Stimulated activated CD8-positive, alpha-beta memory T cell treated with anti-CD3 and anti-CD28 coated beads, Interleukin-7, amount 100 ng/mL, for 48 hours (primary cell): ENCODE data around the gene AMBRA1.

Experiments
- DNase-seq, 2 donors: peaks; one replicate each; pipeline ENCODE4 v3.0.0-alpha.2; 2020; ENCODE audit warnings: low read depth in 1 of 2; ENCODE audit errors: extremely low read depth in 1 of 2

The AMBRA1 gene

DNA sequence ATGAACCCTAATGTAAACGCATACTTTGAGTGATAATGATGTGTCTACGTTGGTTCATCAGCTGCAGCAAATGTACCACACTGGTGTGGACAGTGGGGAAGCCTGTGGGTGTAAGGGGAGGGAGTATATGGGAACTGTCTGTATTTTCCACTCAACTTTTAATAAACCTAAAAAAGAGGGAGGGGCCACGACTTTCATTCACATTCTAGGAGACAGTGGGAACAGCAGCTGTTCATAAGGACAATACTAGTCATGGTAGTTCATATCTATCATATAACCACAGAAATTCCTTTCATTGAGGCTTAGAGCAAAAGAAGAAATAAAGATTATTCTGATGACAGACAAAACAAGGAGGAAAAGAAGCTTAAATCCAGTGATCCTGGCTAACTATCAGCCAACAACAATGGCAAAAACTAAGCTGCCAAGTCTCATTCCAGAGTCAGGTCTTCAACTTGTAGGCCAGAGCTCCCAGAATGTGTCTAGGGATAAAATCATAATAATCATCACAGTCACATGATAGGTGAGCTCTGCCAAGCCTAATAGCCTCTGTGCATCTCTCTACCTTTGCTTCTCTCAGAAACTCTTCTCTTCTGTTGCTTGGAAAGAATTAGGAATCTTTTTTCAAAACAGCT, 142.9 kb downstream of the AMBRA1 start:
- no peak for DNase-seq

DNA sequence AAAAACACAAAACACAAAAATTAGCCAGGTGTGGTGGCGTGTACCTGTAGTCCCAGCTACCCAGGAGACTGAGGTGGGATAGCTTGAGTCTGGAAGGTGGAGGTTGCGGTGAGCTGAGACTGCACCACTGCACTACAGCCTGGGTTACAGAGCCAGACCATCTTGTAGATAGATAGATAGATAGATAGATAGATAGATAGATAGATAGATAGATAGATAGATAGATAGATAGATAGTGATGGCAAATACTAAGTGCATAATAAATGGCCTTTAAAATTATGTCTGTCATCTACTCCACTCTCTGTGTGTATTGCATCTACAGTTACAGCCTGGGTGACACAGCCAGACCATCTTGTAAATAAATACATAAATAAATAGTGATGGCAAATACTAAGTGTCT, 146.3 kb downstream of the AMBRA1 start:
- DNase-seq = no peak

DNA sequence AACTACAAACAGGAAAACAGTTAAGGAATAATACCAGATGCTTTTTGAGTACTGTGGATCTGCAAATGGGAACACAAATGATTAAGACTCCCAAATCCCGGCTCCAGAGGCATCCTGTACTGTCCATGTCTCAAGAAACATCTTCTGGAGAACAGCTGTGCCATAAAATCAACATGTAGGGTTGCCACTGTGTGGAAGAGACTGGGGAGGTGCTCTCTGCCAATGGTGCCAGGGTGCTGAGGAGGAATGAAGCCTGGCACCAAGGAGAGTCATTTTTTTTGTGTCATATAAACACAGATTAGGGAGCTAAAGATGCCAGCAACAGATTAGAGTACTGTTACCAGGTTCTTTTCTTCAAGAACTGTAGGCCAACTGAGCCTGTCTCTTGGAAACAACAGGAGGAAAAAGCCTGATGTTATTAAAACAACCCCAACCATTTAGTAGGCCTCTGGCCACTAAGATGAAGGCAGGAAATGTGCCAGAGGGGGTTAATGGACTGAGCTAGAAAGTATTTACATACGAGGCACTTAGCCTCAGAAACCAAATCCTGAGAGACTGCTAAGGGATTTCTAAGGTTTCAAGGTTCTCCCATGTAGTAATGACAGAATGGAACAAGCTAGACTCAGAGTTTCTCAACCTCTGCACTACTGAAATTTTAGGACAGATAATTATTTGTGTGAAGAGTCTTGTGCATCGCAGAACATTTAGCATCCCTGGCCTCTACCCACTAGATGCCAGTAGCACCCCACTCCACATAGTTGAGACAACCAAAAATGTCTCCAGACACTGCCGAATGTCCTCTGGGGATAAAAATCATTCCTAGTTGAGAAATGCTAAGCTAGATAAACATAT, 147.7 kb downstream of the AMBRA1 start:
- DNase-seq = no peak

DNA sequence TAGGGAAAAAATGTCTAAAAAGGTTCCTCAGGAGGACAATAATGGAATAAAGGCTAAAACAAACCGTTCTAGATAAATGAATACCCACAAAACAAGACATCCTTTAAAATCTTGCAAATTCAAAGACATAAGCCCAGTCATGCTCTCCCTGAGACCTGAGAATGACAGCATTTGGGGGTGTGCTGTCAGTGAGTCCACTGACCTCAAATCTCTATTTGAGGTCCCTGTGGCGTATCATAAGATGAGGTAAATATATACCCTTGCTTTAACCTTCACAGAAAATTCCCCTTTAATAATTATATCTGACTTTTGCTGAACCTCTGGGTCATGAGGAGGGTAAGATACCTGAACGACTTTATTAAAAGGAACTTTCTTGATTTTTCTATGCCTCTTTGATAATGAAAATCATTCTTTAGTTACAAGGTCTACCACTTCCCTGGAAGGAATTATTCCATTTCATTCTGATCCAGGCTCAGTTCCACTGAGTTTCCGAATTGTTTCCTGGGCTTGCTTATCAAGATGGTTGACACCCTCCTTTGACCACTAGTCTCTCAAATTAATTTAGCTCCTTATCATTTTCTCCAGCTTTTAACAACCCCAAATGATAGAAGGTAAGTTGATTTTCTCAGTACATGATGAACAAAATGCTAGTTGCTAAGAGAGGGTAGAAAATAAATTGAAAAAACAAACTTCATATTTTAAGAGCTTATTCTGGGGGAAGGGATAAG, 148.5 kb downstream of the AMBRA1 start:
- DNase-seq = no peak

DNA sequence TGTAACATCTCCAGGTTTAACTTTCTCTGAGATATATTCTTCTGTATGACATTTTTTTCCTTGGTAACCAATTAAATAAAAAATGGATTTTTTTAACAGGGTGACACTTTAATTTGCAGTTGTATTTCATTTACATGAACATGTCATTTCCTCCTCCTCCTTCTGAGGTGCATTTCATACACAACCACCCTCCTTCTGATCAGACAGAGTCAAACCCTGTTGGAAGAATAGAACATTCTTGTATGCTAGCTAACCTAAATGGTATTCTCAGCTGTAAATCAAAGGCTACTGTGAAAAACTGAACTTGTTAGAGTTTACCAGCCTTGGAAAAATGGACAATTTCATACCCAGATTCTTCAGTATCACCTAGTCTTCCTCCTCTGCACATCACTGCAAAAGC, 149.5 kb downstream of the AMBRA1 start:
- DNase-seq = no peak

DNA sequence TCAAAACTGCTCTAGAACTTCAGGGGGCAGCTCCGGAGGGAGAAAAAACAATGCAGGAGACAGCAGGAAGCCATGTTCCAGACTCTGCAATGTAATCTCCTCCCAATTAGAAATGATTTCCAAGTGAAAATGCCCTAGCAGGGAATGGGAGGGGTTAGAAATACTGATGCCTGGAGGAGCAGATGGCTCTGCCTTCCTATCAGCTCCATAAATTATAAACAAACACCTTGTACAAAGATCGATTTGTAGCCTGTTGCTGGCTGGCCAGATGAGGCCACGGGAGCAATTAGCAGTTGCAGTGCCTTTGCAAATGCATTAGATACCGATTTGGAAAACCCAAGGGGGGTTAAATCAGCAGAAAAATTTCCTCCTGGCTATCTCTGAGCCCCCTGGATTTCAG, 155.6 kb downstream of the AMBRA1 start:
- DNase-seq = no peak

DNA sequence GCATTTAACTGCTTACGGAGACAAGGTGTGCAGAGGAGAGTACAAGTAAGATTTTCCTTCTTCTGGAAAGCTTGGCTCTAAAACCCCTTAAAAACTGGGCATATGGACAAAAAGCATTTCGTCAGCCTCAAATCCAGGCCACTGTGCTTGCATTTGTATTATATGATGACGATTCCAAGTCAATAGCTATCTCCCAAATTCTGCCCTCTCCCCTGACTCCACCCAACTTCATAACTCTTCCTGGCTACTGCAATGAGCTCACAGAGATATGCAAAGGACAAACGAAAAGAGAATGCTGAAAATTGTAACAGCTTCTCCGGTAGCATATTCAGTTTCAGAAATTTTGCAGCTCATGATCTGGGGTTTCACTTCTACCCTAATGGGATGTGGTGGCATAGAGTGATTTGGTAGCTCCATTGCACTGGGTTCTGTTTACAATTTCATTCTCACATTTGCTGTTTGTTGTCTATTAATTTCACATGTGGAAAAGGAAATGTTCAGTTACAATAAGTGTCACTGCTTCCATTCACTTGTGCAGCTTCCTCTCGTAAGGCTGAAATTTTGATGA, 156.6 kb downstream of the AMBRA1 start:
- DNase-seq = no peak

DNA sequence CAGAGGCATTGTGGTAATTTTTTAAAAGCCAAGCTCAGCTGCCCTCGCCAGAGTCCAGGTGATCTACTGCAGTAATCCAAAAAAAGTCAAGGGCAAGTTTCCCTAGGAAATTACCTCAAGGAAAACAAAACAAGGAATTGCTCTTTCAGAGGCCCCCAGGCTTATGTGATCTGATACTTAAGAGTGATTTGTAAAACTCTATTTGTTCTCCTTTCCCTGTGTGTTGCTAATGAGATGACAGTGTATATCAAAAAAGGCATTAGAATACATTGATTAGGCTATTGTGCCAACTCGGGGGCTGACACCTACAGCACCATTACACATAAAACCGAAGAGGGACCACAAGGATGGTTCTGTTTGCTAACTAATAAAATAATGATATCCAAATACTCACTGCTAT, 157.7 kb downstream of the AMBRA1 start:
- DNase-seq = no peak

DNA sequence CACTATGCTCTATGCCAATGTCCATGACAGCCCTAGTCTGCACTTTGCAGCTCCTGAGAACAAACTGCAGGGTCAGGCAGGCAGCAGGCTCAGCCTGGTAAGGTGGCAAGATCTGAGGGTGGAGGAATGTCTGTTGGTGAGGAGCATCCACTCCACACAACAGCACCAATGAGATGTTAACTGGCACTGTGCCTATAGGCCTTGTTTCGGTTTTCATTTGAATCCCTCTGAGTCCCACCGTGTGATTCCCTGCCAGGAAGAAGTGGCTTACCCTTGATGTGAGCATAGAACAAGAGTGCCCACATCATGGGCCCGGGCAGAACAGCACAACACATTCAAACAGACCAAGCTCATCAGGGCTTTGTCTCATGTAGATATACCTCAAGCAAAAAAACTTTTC, 158.1 kb downstream of the AMBRA1 start:
- DNase-seq = no peak

DNA sequence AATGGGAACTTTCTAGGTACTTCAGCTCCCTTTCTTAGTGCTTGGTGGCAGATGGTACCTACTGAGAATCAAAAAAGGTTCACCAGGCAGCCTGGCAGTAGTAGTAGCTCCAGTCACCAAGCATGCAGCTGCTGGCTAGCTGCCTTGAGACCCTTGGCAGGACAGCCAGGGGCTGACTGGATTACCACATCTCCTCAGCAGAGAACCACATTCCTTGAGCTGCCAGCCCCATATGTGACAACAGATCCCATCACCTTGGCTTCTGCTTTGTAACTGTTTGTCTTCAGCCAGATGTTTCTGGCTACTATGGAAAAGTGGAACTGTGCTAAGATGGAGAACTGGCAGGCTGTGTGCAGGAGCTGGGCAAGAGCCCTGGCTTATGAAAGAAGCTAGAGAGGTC, 162.6 kb downstream of the AMBRA1 start:
- DNase-seq = no peak

DNA sequence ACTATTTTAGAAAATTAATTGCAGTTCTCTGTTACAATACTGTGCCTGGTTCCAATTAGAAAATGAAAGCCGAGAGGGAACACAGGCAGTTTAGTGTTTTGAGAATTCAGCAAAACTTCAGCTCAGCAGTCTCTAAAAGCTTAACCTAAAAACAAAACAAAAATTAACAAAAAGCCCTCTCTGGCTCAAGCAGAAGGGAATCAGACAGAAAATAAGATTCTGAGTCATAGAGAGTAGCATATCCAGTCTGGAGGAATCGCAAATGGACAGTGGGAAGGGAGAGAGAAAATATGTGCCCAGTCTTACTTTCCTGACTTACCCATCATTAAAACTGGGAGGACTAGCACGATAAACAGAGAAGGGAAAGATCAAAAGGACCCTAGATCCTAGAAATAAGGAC, 164.1 kb downstream of the AMBRA1 start:
- DNase-seq = no peak

DNA sequence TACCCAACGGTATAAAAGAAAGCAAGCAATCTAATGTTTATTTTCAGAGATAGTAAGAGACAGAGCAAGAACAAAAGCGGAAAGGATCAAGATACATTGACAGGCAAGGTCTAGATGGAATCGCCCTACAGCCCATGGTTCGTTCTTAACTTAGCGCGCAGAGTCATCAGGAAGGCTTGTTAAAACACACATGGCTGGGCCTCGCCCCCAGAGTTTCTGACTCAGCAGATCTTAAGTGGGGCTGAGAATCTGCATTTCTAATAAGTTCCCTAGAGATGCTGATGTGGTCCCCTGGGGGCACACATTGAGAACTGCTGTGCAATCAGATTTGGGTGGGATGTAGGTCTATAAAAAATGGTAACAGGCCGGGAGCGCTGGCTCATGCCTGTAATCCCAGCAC, 166.5 kb downstream of the AMBRA1 start:
- no peak for DNase-seq

DNA sequence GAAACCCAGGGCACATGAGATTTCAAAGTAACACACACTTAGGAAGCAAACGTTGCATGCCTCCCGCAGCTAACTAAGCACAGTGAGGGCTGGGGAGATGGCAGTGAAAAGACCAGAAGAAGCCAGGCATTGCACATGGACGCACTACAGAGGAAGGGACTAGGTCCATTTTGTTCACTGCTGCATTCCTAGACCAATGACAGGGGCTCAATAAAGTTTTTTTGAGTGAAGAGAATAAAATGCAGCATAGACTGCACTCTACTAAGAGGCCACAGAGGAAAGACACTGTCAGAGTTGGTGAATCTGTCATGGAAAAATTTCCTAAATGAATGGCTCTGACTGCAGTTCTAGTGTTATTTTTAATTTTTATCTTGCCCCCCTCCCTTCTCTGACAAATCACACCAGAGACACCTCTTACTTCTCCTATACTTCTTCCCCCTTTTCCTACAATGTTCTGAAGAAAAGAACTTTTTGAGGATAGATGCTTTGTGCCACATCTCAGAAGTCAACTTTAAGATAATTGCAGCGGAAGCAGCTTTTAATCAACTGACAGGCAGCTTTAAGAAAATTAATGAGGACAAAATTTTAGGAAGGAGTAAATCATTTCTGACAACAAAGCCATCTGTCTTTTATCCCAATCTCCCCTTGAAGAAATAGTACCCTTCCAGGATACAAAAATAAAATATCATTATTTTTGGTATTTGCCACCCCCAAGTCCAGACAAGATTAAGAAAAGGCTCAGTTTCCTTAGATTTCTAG, 167.4 kb downstream of the AMBRA1 start:
- DNase-seq = no peak

DNA sequence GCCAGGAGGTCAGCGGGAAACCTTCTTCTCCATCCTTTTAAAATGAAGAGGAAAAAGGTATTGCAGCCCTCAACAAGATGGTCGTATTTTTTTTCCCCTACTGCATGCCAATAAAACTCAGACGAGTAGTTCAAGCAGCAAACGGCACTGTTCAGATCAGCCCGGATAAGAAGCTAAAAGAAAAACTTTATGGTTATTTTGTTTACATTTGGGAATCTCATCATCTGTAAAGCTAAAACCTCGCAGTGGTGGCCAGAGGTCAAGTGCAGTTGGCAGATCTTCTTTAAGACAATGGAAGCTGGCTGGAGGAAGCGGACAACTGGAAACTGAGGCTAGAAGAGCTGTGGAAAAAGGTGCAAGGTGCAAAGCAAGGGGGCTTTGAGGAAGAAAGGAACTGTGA, 171.2 kb downstream of the AMBRA1 start:
- DNase-seq = no peak

DNA sequence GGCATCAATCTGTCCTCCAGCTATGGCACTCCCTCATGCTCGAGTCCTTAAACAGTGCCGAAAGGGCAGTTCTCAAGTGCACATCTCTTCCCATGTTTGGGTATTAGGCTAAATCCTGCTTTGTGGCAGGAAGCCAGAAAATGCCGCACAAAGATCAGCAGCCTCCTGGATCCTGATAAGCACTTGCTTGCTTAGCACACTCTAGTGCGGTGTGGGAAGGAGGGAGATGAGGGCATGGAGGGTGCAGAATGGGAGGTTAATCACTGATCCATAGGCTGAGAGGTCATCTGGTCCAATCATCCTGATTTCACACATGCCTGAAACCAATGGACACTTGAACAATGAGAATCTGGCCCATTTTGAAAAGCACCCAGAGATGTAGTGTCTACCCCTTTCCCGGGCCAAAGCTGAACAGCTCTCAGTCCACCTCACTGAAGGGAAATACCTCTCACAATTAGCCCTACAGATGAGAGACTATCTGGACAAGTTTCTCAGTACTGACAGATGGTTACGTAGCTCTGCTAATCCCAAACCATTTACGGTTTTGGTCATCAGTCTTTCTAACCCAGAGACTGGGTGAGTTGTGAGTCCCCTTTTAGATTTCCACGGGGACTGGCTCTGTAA, 172.5 kb downstream of the AMBRA1 start:
- no peak for DNase-seq

DNA sequence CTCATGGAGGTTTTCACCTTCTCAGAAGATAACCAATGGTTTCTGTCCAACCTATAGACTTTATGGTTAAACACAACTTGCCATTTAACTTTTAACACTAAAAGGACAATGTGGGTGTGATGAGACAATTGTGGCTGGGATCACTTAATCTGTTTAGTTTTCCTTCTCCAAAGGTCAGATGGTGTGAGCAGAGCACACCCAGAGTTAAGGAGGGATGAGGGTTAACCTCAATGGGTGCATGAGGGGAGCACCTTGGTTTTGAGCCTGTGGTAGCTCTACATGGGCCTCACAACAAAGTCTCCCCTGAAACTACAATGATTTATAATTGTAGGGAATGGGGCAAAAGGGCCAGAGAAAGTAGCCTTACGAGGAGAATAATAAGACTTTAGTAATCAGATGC, 173.3 kb downstream of the AMBRA1 start:
- DNase-seq = no peak

DNA sequence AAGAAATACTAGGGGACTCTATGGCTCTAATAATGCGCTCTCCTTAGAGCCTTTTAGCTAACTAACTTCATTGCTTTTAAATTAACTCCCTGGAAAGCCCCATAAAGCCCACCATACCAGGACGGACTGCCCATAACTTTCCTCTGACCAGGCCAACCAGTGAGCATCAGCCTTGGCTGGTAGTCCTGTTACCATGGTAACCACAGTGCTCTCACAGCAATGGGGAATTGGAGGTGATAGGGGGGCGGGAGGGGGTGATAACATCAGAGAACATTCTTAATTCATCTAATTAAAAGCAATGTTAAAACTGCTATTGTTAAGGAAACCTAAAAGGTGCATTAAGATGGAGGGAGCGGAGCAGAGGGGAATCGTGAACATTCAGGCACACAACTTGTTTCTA, 175.1 kb downstream of the AMBRA1 start:
- no peak for DNase-seq

DNA sequence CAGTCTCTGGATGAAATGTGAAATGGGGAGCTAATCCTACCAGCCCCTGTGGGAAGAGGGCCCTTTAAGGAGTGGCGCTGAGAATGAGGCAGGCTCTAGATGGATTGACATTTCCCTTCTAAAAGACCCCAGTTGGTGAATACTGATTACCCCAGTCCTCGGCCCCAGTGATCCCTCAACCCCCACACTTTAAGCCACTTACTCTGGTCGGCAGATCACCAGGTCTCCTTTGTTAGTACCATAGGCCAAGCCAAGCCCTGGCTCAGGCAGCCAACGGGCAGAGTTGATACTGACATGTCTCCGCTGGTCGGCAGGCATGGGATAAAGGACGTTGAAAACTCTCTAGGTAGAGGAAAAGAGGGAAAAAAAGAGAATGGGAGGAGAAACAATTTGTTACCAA, 176.1 kb downstream of the AMBRA1 start:
- no peak for DNase-seq

DNA sequence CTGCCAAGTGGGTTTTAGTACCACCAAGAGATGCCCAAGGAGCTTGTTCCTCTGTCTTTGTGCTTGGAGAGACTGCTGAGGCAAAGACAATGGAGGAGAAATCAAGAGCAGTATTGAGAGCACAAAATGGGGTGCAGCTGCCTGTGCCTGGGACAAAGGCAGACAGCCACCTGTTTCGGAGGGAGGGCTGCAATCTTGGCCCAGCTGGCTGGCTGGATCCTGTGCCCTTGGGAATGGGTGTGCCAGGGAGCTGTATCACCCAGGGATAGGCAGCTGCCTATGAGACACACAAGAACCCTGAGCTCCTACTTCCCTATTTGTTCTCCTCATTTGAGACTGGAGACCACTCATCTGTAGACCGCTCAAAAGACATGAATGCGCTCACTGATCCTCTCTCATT, 178.9 kb downstream of the AMBRA1 start:
- DNase-seq = no peak

DNA sequence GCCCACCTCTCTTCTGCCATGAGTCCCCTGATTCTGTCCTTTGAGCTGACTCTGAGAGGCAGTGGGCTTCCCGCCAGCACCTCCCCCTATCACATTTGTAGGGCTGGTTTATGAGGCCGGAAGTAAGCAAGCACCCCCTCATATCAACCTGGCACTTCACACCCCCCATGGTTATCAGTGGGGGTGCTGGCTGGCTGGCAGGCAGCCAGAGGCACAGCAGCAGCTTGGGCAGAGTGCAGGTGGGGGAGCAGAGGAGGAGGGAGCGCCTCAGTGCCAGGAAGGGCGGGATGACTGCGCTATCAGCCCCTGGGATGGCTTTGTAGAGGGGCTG, 179.4 kb downstream of the AMBRA1 start:
- DNase-seq = no peak
